ENCODE results near the gene GCNT2. TPM values are rescaled to one million over a fixed set of nuclear protein-coding genes. Genes with fewer than 3 reads are reported as not detected.
A peak's percentile ranks its signal among the peaks of the same experiment; 100 is the strongest.

Gene GCNT2
- total and polyA plus RNA-seq, 10 donors, result 1.8 to 27.2 (median 11.3) TPM

- H3K9me3 ChIP-seq, result no peaks in the 10 kb centered on the region
- H3K36me3 ChIP-seq, result no peaks in the 10 kb centered on the region
- peak overlapping the region in 1 of 8 donors; percentile 1 for H3K4me3 ChIP-seq
- no peaks in the 10 kb centered on the region for H3K27me3 ChIP-seq (replicated peaks in 1 of 7)
- H3K4me1 ChIP-seq, result peaks cover 0 to 17% (median 0%) of the 10 kb centered on the region in 6 donors
- 81 to 95% (median 86%) methylated on average over 5 of the region's 5 CpGs for WGBS, 5 donors
- TF ChIP-seq POLR2AphosphoS5 (IDR thresholded peaks at IDR 0.05) (no peak), POLR2A (IDR thresholded peaks at IDR 0.05) (no peak)
- TF ChIP-seq, protein P1, sequence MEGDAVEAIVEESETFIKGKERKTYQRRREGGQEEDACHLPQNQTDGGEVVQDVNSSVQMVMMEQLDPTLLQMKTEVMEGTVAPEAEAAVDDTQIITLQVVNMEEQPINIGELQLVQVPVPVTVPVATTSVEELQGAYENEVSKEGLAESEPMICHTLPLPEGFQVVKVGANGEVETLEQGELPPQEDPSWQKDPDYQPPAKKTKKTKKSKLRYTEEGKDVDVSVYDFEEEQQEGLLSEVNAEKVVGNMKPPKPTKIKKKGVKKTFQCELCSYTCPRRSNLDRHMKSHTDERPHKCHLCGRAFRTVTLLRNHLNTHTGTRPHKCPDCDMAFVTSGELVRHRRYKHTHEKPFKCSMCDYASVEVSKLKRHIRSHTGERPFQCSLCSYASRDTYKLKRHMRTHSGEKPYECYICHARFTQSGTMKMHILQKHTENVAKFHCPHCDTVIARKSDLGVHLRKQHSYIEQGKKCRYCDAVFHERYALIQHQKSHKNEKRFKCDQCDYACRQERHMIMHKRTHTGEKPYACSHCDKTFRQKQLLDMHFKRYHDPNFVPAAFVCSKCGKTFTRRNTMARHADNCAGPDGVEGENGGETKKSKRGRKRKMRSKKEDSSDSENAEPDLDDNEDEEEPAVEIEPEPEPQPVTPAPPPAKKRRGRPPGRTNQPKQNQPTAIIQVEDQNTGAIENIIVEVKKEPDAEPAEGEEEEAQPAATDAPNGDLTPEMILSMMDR (IDR thresholded peaks at IDR 0.05 in 8 of 11, conservative IDR thresholded peaks at IDR 0.05 in 3 of 11), result no peak
- no peak overlapping the region for H3K27ac ChIP-seq
- intact Hi-C loops (cut with DNase I; ENCODE audit: low total_unique reads), result no loop called here
- DNase-seq, result no peak
Observed at GRCh38 chr6:10586302-10586701, 65.2 kb downstream of the GCNT2 start.

GRCh38 chr6:10587656-10588406 lies 66.7 kb downstream of the GCNT2 start:
- Histone ChIP-seq H3K36me3 (no peaks in the 10 kb centered on the region), H3K4me3 (no peak overlapping the region), H3K27ac (no peak overlapping the region), H3K4me1 (peaks cover 0 to 17% (median 0%) of the 10 kb centered on the region in 6 donors), H3K27me3 (replicated peaks in 1 of 7) (no peaks in the 10 kb centered on the region), H3K9me3 (no peaks in the 10 kb centered on the region)
- WGBS, 5 donors, result 46 to 56% (median 51%) methylated on average over 14 of the region's 14 CpGs
- DNase-seq, result no peak
- TF ChIP-seq POLR2A (IDR thresholded peaks at IDR 0.05), result no peak
- intact Hi-C loops (cut with DNase I; ENCODE audit: low total_unique reads), result no loop called here

GRCh38 chr6:10588562-10589428 lies 67.6 kb downstream of the GCNT2 start:
- TF ChIP-seq POLR2A (IDR thresholded peaks at IDR 0.05), result no peak
- TF ChIP-seq POLR2AphosphoS5 (IDR thresholded peaks at IDR 0.05), result no peak
- TF ChIP-seq, protein P1 (IDR thresholded peaks at IDR 0.05 in 8 of 11, conservative IDR thresholded peaks at IDR 0.05 in 3 of 11), result no peak
- 73 to 94% (median 93%) methylated on average over 7 of the region's 7 CpGs for WGBS, 5 donors

DNA sequence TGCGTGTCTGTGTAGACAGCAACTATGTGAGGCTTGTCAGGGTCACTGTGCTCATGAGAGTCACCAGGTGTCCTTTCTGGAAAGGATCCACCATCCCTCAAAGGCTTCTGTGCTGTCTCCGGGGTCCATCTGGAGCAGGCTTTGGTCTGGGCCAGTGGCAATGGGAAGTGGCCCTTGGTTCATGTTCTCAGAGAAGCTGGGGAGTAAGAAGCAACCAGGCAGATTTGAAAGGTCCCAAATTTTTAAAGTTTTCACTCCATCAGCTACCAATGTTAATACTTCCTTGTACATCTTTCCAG lies 68.2 kb downstream of the GCNT2 start:
- H3K27me3 ChIP-seq (replicated peaks in 1 of 7), result no peaks in the 10 kb centered on the region
- H3K27ac ChIP-seq, result no peak overlapping the region
- H3K9me3 ChIP-seq, result no peaks in the 10 kb centered on the region
- no peak overlapping the region for H3K4me3 ChIP-seq
- TF ChIP-seq POLR2AphosphoS5 (IDR thresholded peaks at IDR 0.05), result no peak
- TF ChIP-seq POLR2A (IDR thresholded peaks at IDR 0.05), result no peak
- TF ChIP-seq, protein P1 (IDR thresholded peaks at IDR 0.05 in 8 of 11, conservative IDR thresholded peaks at IDR 0.05 in 3 of 11), result no peak
- H3K36me3 ChIP-seq, result no peaks in the 10 kb centered on the region
- peaks cover 0 to 17% (median 0%) of the 10 kb centered on the region in 6 donors for H3K4me1 ChIP-seq
- no peak for DNase-seq
- intact Hi-C loops (cut with DNase I; ENCODE audit: low total_unique reads), result no loop called here
- WGBS, 5 donors, result 84 to 96% (median 93%) methylated on average over 2 of the region's 2 CpGs

More at GRCh38 chr6:10588562-10589428, 67.6 kb downstream of the GCNT2 start:
- intact Hi-C loops (cut with DNase I; ENCODE audit: low total_unique reads), result no loop called here
- H3K4me1 ChIP-seq, result peaks cover 0 to 17% (median 0%) of the 10 kb centered on the region in 6 donors
- no peaks in the 10 kb centered on the region for H3K36me3 ChIP-seq
- H3K4me3 ChIP-seq, result no peak overlapping the region
- no peak for DNase-seq
- no peaks in the 10 kb centered on the region for H3K27me3 ChIP-seq (replicated peaks in 1 of 7)
- H3K27ac ChIP-seq, result no peak overlapping the region
- no peaks in the 10 kb centered on the region for H3K9me3 ChIP-seq

Measured in spleen (tissue), 11 donors.